Fibroblast of lung (primary cell): ENCODE results near the gene MSX1. TPM values are rescaled to one million over a fixed set of nuclear protein-coding genes. Genes with fewer than 3 reads are reported as not detected.

ENCODE experiments used
- DNase-seq, 2 donors: peaks; one replicate each; pipeline versions ENCODE4 v3.0.0 to v3.0.0-alpha.2; 2010; ENCODE audit warnings: low read depth in 2 of 2
- H2AFZ ChIP-seq: 2 replicates; pipeline ENCODE4 v1.5.1; 2012; ENCODE audit warnings: low read length, control low read depth, inconsistent platforms
- H3K27ac ChIP-seq: 2 replicates; pipeline ENCODE4 v1.5.1; 2011; ENCODE audit warnings: low read length, control low read depth; ENCODE audit not compliant: insufficient read depth
- H3K27me3 ChIP-seq: 2 replicates; pipeline ENCODE4 v1.5.1; 2011; ENCODE audit warnings: mild to moderate bottlenecking, low read length; ENCODE audit not compliant: control insufficient read depth, insufficient read depth
- H3K36me3 ChIP-seq: 2 replicates; pipeline ENCODE4 v1.5.1; 2011; ENCODE audit warnings: low read length; ENCODE audit not compliant: control insufficient read depth, insufficient read depth
- H3K4me1 ChIP-seq: 2 replicates; pipeline ENCODE4 v1.5.1; 2011; ENCODE audit warnings: low read length; ENCODE audit not compliant: control insufficient read depth, insufficient read depth; ENCODE audit errors: extremely low read depth
- H3K4me2 ChIP-seq: 2 replicates; pipeline ENCODE4 v1.5.1; 2011; ENCODE audit warnings: low read length, control low read depth; ENCODE audit not compliant: insufficient read depth; ENCODE audit errors: extremely low read depth
- H3K4me3 ChIP-seq, 4 experiments: fragments of 200-600 bp in 1 of 4; sonication (generic) in 1 of 4; replicated peaks in 1 of 4; 2 replicates each; pipeline ENCODE4 v1.5.1; 2011 to 2016; ENCODE audit warnings: low read length in 4 of 4, low read depth in 3 of 4, mild to moderate bottlenecking in 3 of 4, control low read depth in 2 of 4, inconsistent platforms in 1 of 4, mixed read lengths in 1 of 4; ENCODE audit not compliant: insufficient read depth in 1 of 4; ENCODE audit errors: control extremely low read depth in 1 of 4
- H3K79me2 ChIP-seq: 2 replicates; pipeline ENCODE4 v1.5.1; 2012; ENCODE audit warnings: mild to moderate bottlenecking, low read length, inconsistent platforms; ENCODE audit not compliant: control insufficient read depth, insufficient read depth
- H3K9ac ChIP-seq: 2 replicates; pipeline ENCODE4 v1.5.1; 2011; ENCODE audit warnings: mild to moderate bottlenecking, low read length, control low read depth; ENCODE audit not compliant: insufficient read depth
- H3K9me3 ChIP-seq: 2 replicates; pipeline ENCODE4 v1.5.1; 2012; ENCODE audit warnings: low read depth, low read length; ENCODE audit not compliant: control insufficient read depth, insufficient read depth
- H4K20me1 ChIP-seq: 2 replicates; pipeline ENCODE4 v1.5.1; 2011; ENCODE audit warnings: low read length; ENCODE audit not compliant: control insufficient read depth, insufficient read depth; ENCODE audit errors: extremely low read depth
- CTCF ChIP-seq, 2 donors: IDR thresholded peaks in 1 of 2; conservative IDR thresholded peaks in 1 of 2; 1 replicate in 1 of 2; 2 replicates in 1 of 2; pipeline ENCODE4 v1.5.1; 2011 to 2012; ENCODE audit warnings: low read length in 2 of 2, control low read depth in 1 of 2, inconsistent platforms in 1 of 2, low read depth in 1 of 2, mild to moderate bottlenecking in 1 of 2
- EZH2 ChIP-seq: IDR thresholded peaks from 2 replicates; pipeline ENCODE4 v1.5.1; 2012; ENCODE audit warnings: low read length, control low read depth, mild to moderate bottlenecking; ENCODE audit errors: missing control alignments
- polyA minus RNA-seq: library from RNA; depleted of rRNA, polyadenylated mRNA; stranded (reverse); fragments of >200 nt; gene quantifications from 2 replicates; pipeline ENCODE4 v1.2.3, GENCODE V29; 2011; ENCODE audit warnings: low replicate concordance
- polyA plus RNA-seq, 2 donors: library from polyadenylated mRNA; depleted of rRNA in 1 of 2; stranded (reverse) in 1 of 2; unstranded in 1 of 2; fragments of >200 nt; gene quantifications; 2 replicates each; pipeline ENCODE4 v1.2.1, GENCODE V29; 2011 to 2012; ENCODE audit warnings: missing spikeins in 1 of 2
- total RNA-seq: library from RNA; depleted of rRNA; stranded (reverse); fragments of >200 nt; gene quantifications from 2 replicates; pipeline ENCODE4 v1.2.1, GENCODE V29; 2014

Gene MSX1
- total RNA-seq (1.3 and 2.1 TPM in 2 replicates), polyA plus RNA-seq (2.1 and 5.1 TPM in 2 replicates), polyA minus RNA-seq (0.51 and 1.3 TPM in 2 replicates)
- 2.5 and 8.2 TPM in 2 replicates for polyA plus RNA-seq (2012)

GRCh38 chr4:4859325-4859798 is at the start of gene MSX1:
MSX1 (plus strand) TSS chr4:4859665; CDS start chr4:4859900, 235 bp downstream.
- Histone ChIP-seq H3K27ac (peak within 1 kb of the TSS; percentile 54), H3K4me1 (no peaks in the 10 kb centered on the region), H3K4me3 (peak within 1 kb of the TSS; percentile 69 to 85 (median 79)), H3K79me2 (peaks cover 3% of the 10 kb centered on the region), H3K4me2 (peak within 1 kb of the TSS; percentile 98), H3K27me3 (peaks cover 18% of the 10 kb centered on the region), H2AFZ (peak within 1 kb of the TSS; percentile 68), H4K20me1 (no peaks in the 10 kb centered on the region), H3K9me3 (no peaks in the 10 kb centered on the region), H3K36me3 (peaks cover 9% of the 10 kb centered on the region), H3K9ac (peak within 1 kb of the TSS; percentile 70)
- DNase-seq = peak; percentile 69 to 84
- TF ChIP-seq CTCF (conservative IDR thresholded peaks at IDR 0.05 in 1 of 2, IDR thresholded peaks at IDR 0.05 in 1 of 2; ENCODE audit: low read depth in 1 of 2, low read length in 2 of 2) = no peak

GRCh38 chr4:4810092-4810774 is 49.2 kb upstream of the MSX1 start:
- no peaks in the 10 kb centered on the region for H3K36me3 ChIP-seq
- H3K27me3 ChIP-seq = peaks cover 6% of the 10 kb centered on the region
- no peak overlapping the region for H3K9ac ChIP-seq
- no peaks in the 10 kb centered on the region for H3K9me3 ChIP-seq
- no peaks in the 10 kb centered on the region for H3K79me2 ChIP-seq
- no peaks in the 10 kb centered on the region for H3K4me1 ChIP-seq
- DNase-seq = no peak
- H3K4me3 ChIP-seq = no peak overlapping the region
- TF ChIP-seq CTCF (conservative IDR thresholded peaks at IDR 0.05 in 1 of 2, IDR thresholded peaks at IDR 0.05 in 1 of 2; ENCODE audit: low read depth in 1 of 2, low read length in 2 of 2) (no peak), EZH2 (no peak)
- H2AFZ ChIP-seq = no peak overlapping the region
- H4K20me1 ChIP-seq = no peaks in the 10 kb centered on the region
- no peak overlapping the region for H3K27ac ChIP-seq
- no peak overlapping the region for H3K4me2 ChIP-seq

- no peak overlapping the region for H2AFZ ChIP-seq
- H3K4me2 ChIP-seq = no peak overlapping the region
- H3K4me1 ChIP-seq = no peaks in the 10 kb centered on the region
- H3K79me2 ChIP-seq = no peaks in the 10 kb centered on the region
- no peaks in the 10 kb centered on the region for H3K9me3 ChIP-seq
- H3K27ac ChIP-seq = no peak overlapping the region
- DNase-seq = no peak
- peaks cover 6% of the 10 kb centered on the region for H3K27me3 ChIP-seq
- no peaks in the 10 kb centered on the region for H4K20me1 ChIP-seq
- H3K36me3 ChIP-seq = no peaks in the 10 kb centered on the region
- H3K9ac ChIP-seq = no peak overlapping the region
- TF ChIP-seq CTCF (conservative IDR thresholded peaks at IDR 0.05 in 1 of 2, IDR thresholded peaks at IDR 0.05 in 1 of 2; ENCODE audit: low read depth in 1 of 2, low read length in 2 of 2) (no peak), EZH2 (no peak)
- no peak overlapping the region for H3K4me3 ChIP-seq
Measured at GRCh38 chr4:4810778-4811177, 48.7 kb upstream of the MSX1 start.
